ENCODE measurements around the gene SLC13A5.
A peak's percentile ranks its signal among the peaks of the same experiment; 100 is the strongest.
"Not testable (repeated sequence)": the region's sequence is repeated elsewhere in the genome, so short reads cannot be mapped to it uniquely, and the experiment has no call there.

The SLC13A5 gene

GRCh38 chr17:6713130-6713917 lies at the start of gene SLC13A5:
TSS of gene SLC13A5 (minus strand) at chr17:6713369. CDS start at chr17:6713333, 36 bp downstream.
- DNase-seq (ENCODE audit: low read depth in 4 of 4, low spot score in 1 of 4), result no peak

GRCh38 chr17:6761779-6762178 lies 48.6 kb upstream of the SLC13A5 start:
- DNase-seq (ENCODE audit: low read depth in 4 of 4, low spot score in 1 of 4), result no peak

GRCh38 chr17:6757747-6758146 lies 44.6 kb upstream of the SLC13A5 start:
- DNase-seq (ENCODE audit: low read depth in 4 of 4, low spot score in 1 of 4), result no peak

GRCh38 chr17:6756425-6757031 lies 43.4 kb upstream of the SLC13A5 start:
- no peak for DNase-seq (ENCODE audit: low read depth in 4 of 4, low spot score in 1 of 4)

- peak in 2 of 4 experiments; percentile 17 to 21 for DNase-seq (ENCODE audit: low read depth in 4 of 4, low spot score in 1 of 4)
Observed at GRCh38 chr17:6755731-6756184, 42.6 kb upstream of the SLC13A5 start, which contains the start of gene XAF1. TSS of gene XAF1 (plus strand) at chr17:6756046. CDS start at chr17:6756079, 33 bp downstream.

GRCh38 chr17:6755281-6755680 lies 42.1 kb upstream of the SLC13A5 start:
- DNase-seq (ENCODE audit: low read depth in 4 of 4, low spot score in 1 of 4), result no peak

- DNase-seq (ENCODE audit: low read depth in 4 of 4, low spot score in 1 of 4), result no peak
Observed at GRCh38 chr17:6753546-6753945, 40.4 kb upstream of the SLC13A5 start.

- peak in 1 of 4 experiments; percentile 17 for DNase-seq (ENCODE audit: low read depth in 4 of 4, low spot score in 1 of 4)
Observed at GRCh38 chr17:6753006-6753445, 39.9 kb upstream of the SLC13A5 start.

GRCh38 chr17:6752068-6752909 lies 39.1 kb upstream of the SLC13A5 start:
- DNase-seq (ENCODE audit: low read depth in 4 of 4, low spot score in 1 of 4), result no peak

GRCh38 chr17:6749519-6749918 lies 36.4 kb upstream of the SLC13A5 start:
- no peak for DNase-seq (ENCODE audit: low read depth in 4 of 4, low spot score in 1 of 4)

- DNase-seq (ENCODE audit: low read depth in 4 of 4, low spot score in 1 of 4), result no peak
Observed at GRCh38 chr17:6748617-6749016, 35.4 kb upstream of the SLC13A5 start.

GRCh38 chr17:6746665-6747064 lies 33.5 kb upstream of the SLC13A5 start:
- DNase-seq (ENCODE audit: low read depth in 4 of 4, low spot score in 1 of 4), result not testable (repeated sequence)

- no peak for DNase-seq (ENCODE audit: low read depth in 4 of 4, low spot score in 1 of 4)
Observed at GRCh38 chr17:6729531-6729930, 16.4 kb upstream of the SLC13A5 start.

GRCh38 chr17:6724009-6724408 lies 10.8 kb upstream of the SLC13A5 start:
- no peak for DNase-seq (ENCODE audit: low read depth in 4 of 4, low spot score in 1 of 4)

- no peak for DNase-seq (ENCODE audit: low read depth in 4 of 4, low spot score in 1 of 4)
Observed at GRCh38 chr17:6721744-6722143, 8.6 kb upstream of the SLC13A5 start.

- no peak for DNase-seq (ENCODE audit: low read depth in 4 of 4, low spot score in 1 of 4)
Observed at GRCh38 chr17:6716736-6717135, 3.6 kb upstream of the SLC13A5 start.

- no peak for DNase-seq (ENCODE audit: low read depth in 4 of 4, low spot score in 1 of 4)
Observed at GRCh38 chr17:6714315-6714874, 1.2 kb upstream of the SLC13A5 start.

GRCh38 chr17:6713918-6714271 lies 726 bp upstream of the SLC13A5 start:
- DNase-seq (ENCODE audit: low read depth in 4 of 4, low spot score in 1 of 4), result no peak

- DNase-seq (ENCODE audit: low read depth in 4 of 4, low spot score in 1 of 4), result no peak
Observed at GRCh38 chr17:6712854-6713129, 377 bp downstream of the SLC13A5 start.

GRCh38 chr17:6712058-6712853 lies 913 bp downstream of the SLC13A5 start:
- DNase-seq (ENCODE audit: low read depth in 4 of 4, low spot score in 1 of 4), result no peak

GRCh38 chr17:6711681-6712057 lies 1.5 kb downstream of the SLC13A5 start:
- DNase-seq (ENCODE audit: low read depth in 4 of 4, low spot score in 1 of 4), result no peak
